22Rv1 (cell line): ENCODE measurements around the gene GTF2H2C_2.
"Not testable (repeated sequence)": the region's sequence is repeated elsewhere in the genome, so short reads cannot be mapped to it uniquely, and the experiment has no call there.

Experiments
- H3K27ac ChIP-seq: fragments of 450-650 bp; 2 replicates; pipeline ENCODE4 v1.5.1; 2017
- TF ChIP-seq, protein P1 (sequence below): fragments of 450-650 bp; IDR thresholded peaks from 2 replicates; pipeline ENCODE4 v1.5.1; 2017; ENCODE audit warnings: mild to moderate bottlenecking

GTF2H2C_2 gene

DNA sequence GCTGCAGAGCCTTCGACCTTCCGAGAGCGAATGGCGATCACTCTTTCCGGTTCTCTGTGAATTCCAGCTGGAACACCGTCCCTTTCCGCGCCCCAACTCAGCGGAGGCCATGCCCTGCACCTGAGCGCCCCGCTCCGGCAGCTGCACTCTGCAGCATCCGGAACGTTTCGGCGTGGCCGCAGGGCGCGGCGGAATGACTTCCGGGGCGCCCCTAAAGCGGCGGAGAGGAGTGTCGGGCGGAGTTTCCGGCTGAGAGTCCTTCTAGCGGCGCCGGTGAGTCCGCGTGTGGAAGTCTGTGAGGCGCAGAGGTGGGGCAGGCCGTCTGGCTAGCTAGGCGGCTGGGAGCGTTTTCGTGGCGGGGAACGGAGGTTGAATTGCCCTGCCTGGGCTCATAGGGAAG is at the start of gene GTF2H2C_2:
GTF2H2C_2 (plus strand) TSS at position 252 of the 400 bp plus-strand sequence.
- H3K27ac ChIP-seq, result not testable (repeated sequence)

DNA sequence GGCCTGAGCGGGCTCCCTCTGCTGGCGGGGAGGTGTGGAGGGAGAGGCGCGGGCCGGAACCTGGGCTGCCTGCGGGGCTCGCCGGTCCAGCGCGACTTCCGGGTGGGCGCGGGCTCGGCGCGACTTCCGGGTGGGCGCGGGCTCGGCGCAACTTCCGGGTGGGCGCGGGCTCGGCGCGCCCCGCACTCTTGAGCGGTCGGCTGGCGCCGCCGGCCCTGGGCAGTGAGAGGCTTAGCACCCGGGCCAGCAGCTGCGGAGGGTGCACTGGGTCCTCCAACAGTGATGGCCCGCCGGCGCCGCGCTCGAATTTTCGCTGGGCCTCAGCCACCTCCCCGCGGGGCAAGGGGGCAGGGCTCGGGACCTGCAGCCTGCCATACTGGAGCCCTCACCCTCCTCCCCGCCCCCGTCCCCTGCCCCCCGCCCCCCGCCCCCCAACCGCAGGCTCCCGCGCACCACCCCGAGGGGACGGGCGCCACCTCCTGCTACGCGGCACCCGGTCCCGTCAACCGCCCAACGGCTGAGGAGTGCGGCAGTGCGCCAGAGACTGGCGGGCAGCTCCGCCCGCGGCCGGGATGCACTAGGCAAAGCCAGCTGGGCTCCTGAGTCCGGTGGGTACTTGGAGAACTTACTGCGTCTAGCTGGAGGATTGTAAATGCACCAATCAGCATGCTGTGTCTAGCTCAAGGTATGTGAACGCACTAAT is 14.0 kb upstream of the GTF2H2C_2 start:
- TF ChIP-seq, protein P1, sequence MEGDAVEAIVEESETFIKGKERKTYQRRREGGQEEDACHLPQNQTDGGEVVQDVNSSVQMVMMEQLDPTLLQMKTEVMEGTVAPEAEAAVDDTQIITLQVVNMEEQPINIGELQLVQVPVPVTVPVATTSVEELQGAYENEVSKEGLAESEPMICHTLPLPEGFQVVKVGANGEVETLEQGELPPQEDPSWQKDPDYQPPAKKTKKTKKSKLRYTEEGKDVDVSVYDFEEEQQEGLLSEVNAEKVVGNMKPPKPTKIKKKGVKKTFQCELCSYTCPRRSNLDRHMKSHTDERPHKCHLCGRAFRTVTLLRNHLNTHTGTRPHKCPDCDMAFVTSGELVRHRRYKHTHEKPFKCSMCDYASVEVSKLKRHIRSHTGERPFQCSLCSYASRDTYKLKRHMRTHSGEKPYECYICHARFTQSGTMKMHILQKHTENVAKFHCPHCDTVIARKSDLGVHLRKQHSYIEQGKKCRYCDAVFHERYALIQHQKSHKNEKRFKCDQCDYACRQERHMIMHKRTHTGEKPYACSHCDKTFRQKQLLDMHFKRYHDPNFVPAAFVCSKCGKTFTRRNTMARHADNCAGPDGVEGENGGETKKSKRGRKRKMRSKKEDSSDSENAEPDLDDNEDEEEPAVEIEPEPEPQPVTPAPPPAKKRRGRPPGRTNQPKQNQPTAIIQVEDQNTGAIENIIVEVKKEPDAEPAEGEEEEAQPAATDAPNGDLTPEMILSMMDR, result peak; percentile 27; the same call in 1 of the 2 replicates
- H3K27ac ChIP-seq, result peak overlapping the region; percentile 56

GRCh38 chr5:70421322-70421721 is 6.2 kb downstream of the GTF2H2C_2 start:
- H3K27ac ChIP-seq, result not testable (repeated sequence)

DNA sequence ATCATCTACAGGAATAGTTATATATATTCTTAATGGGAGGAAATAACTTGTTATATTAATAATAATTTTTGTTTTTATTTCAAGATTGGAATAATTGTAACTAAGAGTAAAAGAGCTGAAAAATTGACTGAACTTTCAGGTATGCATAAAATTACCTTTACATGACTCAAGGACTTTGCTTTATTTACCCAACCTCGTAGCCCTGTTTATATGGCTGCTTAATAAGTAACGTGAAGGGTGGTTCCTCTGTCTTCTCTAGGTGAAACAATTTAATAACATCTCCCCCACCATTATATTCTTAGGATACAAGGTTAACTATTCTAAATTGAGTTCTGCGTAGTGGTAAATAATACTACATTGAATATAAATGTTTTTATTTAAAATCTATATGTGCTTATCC is 8.0 kb downstream of the GTF2H2C_2 start:
- not testable (repeated sequence) for H3K27ac ChIP-seq

GRCh38 chr5:70438518-70438917 is 23.4 kb downstream of the GTF2H2C_2 start:
- H3K27ac ChIP-seq, result not testable (repeated sequence)

GRCh38 chr5:70449565-70449964 is 34.4 kb downstream of the GTF2H2C_2 start:
- not testable (repeated sequence) for H3K27ac ChIP-seq

DNA sequence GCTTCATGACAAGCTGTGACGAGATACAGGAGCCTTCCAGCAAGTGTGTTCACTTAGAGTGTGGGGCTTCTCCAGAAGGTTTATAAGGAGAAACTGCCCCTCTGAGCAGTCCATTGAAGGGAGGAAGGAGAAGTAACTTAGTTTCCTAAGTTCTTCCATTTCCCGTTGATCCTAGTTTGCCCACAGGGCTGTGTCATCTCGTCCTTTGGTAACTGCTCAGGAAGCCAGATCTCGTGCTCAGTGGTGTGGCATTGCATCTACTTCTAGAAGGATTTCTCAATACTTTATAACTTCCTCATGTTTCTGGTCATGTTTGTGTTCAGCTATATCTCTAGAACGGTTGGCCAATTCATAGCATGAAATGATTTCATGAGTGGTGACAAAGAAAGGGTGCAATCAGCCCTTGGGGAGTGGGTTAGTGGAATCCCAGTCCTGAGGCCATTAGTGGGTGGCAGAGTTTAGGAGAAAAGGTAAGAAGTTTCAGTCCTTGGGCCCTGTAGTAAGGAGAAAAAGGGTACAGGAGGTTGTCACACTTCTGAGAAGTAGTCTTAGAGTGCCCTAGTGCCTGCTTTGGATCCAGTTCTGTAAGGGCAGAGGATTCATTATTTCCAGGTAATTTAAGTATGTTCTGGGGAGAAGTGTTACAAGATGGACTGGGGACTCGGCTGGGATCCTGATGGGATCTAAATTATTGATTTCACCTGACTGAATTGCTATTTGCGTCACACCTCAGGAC is 36.2 kb downstream of the GTF2H2C_2 start:
- H3K27ac ChIP-seq, result not testable (repeated sequence)

- not testable (repeated sequence) for H3K27ac ChIP-seq
These were observed 41.9 kb downstream of the GTF2H2C_2 start for GRCh38 chr5:70457093-70457492.

DNA sequence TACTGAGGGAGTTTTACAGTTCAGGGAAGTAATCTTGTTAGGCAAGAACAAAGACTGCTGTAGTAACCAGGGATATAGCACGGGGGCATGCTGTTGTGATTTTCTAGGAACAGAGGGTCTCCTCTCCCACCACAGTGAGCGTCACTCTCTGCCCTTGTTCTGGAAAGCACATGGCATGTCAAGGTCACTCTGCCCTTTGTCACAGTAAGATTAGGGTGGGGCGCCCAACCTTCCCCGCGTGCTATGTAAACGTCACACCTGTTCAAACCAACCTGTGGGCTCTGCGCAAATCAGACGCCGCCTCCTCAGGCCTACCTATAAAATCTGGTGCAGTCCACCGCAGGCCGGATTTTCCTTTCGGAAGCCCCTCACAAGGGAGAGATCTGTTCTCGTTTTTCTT is 44.0 kb downstream of the GTF2H2C_2 start:
- H3K27ac ChIP-seq, result not testable (repeated sequence)

DNA sequence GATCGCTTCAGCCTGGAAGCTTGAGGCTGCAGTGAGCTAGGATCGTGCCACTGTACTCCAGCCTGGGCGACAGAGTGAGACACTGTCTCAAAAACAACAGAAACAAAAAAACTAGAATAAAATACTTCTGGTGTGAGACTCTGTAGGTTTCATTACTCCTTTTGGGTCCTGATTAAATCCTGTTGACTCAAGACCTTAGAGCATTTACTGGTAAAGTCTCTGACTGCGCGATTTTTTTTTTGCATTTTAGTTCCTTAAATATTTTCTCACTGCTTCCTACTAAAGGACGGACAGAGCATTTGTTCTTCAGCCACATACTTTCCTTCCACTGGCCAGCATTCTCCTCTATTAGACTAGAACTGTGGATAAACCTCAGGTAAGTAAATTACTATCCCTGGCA is 46.8 kb downstream of the GTF2H2C_2 start:
- H3K27ac ChIP-seq, result not testable (repeated sequence)

DNA sequence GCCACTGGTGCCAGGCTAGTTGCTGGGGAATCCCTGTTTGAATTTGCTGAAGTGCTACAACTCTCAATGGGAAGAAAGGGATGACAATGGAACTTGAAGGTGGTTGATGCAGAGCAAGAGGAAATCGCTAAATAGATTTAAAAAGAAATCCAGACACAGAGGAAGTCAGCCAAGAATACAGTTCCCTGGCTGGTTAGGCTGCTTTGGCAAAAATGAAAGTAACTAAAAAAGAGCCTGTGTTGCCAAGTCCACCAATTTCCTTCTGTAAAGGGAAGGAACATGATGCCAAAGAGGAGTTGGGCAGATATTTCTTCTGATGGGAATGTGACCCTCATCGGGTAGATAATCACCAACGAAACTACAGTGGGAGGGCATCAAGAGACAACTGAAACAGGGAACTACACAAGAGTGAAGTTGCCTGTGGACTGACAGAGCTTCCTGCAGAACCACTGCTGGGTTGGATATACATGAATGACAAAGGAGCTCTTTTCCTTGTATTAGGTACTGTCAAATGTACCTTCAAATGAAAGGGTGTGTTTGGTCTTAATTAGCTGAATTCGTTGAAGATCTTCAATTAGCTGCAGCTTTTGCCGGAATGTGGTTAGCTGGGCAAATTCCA is 49.0 kb downstream of the GTF2H2C_2 start:
- H3K27ac ChIP-seq, result not testable (repeated sequence)

DNA sequence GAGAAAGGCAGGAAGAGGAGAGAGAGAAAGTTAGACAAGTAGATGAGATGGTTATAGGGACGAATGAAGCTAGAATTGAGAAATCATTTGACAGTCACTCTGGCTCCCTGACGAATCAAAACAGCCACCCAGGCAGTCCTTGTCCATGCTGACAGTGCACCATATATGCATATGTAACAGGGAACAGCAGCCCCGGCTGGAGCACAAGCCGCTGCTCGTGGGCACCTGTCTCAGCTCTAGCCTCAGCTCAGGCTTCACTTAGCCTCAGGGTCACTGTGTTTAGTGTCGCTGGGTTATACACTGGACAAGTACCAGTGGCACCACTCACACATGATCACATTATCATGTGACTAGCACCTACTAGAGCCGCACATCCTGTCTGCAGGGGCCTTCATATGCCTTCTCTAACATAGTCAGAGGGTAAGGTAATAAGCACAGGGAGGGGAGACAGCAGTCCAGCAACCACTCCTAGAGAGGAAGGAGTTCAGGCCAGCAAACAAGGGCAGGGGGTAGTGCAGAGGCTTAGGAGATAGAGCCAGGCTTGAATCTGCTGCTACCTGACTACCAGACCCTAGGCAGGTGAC is 54.9 kb downstream of the GTF2H2C_2 start:
- not testable (repeated sequence) for H3K27ac ChIP-seq
